Cardiac septum (tissue), 1 donor: ENCODE results near the gene INTS15. TPM values are rescaled to one million over a fixed set of nuclear protein-coding genes. Genes with fewer than 3 reads are reported as not detected.
"Not testable (repeated sequence)": the region's sequence is repeated elsewhere in the genome, so short reads cannot be mapped to it uniquely, and the experiment has no call there.

Experiments
- DNase-seq: peaks from one replicate; pipeline ENCODE4 v3.0.0-alpha.2; 2020; ENCODE audit warnings: low spot score
- intact Hi-C: fragments of 100-400 bp; cut with DNase I; formaldehyde crosslinking; loops from one replicate; pipeline ENCODE4 v1.14.0; 2022
- total RNA-seq: library from RNA; stranded (reverse); fragmentation: NEBNext Ultra II Directional; extraction: Animal tissue kit (Norgen Biotek cat#: 25700); gene quantifications from one replicate; pipeline ENCODE4 v1.2.1, GENCODE V29; 2021
- donor health status: DM: no; HTN: no; CAD: no.

INTS15 gene
- total RNA-seq, 1 donor from 2014 or later: 13.6 TPM

DNA sequence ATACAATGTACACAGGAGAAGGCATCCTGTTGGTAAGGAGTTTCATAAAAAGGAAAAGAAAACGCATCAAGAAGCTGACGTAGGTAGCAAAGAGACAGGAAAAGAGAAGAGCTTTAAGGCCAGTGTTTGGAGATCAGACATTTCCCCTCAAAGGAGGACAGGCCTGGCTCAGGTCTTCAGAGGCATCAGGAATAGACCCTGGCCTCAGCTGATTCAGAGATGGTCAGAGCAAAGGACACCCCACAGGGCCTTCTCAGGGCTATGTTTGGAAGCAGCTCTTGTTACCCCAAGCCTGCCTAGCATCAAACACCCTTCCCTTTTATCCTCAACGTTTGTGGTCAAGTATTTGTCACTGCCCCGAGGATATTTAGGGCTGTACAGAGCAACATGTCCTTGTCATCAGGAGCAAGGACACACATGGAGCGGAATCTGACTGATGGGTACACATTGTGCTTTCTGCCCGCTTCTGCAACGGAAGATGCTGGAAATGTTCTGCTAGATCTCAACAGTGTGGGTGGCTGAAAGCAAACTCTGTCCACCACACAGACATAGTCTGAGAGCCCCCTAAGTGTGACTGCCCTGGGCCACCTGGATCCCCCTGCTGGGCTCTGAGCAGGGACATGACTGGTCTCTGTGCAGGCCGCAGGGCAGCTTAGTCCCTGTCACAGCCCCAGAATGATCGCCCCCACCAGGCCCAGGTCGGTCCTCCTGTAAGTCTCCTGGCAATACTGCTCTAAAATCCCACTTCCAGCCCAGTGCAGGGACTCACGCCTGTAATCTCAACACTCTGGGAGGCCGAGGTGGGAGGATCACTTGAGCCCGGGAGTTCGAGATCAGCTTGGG, 13.6 kb upstream of the INTS15 start:
- intact Hi-C loops: loop anchor here (5.0 kb wide), 2 partner anchors 61 to 131 kb away; partner anchors contain the start of genes ZNF12 and ZNF316
- no peak for DNase-seq

DNA sequence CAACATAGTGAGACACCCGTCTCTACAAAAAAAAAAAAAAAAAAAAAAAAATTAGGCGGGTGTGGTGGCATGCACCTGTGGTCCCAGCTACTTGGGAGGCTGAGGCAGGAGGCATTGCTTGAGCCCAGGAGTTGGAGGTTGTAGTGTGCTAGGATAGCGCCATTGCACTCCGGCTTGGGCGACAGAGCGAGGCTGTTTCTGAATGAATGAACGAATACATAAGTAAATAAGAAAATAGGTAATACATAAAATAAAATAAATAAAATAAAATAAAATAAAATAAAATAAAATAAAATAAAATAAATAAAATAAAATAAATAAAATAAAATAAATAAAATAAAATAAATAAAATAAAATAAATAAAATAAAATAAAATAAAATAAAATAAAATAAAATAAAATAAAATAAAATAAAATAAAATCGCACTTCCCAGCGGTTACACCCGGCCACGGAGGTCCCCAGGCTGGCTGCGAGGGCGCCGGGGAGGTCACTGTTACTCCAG, 12.9 kb upstream of the INTS15 start:
- DNase-seq: not testable (repeated sequence)
- intact Hi-C loops: loop anchor here (5.0 kb wide), 2 partner anchors 60 to 130 kb away; partner anchors contain the start of genes ZNF12 and ZNF316

DNA sequence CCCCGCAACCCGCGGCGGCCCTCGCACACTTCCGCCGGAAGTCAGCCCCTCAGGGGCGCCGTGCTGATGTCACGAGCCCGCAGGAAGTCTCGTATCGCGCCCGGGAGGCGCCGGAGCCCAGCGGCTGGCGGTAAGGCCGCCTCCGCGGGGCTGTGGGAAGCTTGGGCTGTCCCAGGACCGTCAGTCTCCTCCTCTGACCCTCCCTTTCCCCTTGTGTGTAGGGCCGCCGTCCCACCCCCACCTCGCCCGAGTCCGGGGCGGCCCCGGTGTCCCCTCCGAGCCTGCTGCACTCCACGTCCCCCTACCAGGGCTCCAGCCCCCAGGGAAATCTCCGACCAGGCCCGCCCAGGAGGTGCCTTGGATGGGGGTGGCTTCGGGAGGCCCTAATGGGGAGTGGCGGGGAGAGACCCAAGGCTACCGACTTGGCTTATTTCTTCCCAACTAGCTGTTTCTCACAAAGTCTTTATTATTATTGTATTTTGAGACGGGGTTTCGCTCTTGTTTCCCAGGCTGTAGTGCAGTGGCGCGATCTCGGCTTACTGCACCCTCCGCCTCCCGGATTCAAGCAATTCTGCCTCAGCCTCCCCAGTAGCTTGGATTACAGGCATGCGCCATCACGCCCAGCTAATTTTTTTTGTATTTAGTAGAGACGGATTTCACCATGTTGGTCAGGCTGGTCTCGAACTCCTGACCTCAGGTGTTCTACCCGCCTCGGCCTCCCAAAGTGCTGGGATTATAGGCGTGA, 12.3 kb upstream of the INTS15 start, which contains the start of gene ZDHHC4:
TSS of gene ZDHHC4 (plus strand) at position 86 of the 745 bp plus-strand sequence. CDS start 3,108 bp downstream, outside the sequence.
- peak; percentile 92 for DNase-seq
- intact Hi-C loops: loop anchor here (5.0 kb wide), 2 partner anchors 60 to 130 kb away; partner anchors contain the start of genes ZNF12 and ZNF316

DNA sequence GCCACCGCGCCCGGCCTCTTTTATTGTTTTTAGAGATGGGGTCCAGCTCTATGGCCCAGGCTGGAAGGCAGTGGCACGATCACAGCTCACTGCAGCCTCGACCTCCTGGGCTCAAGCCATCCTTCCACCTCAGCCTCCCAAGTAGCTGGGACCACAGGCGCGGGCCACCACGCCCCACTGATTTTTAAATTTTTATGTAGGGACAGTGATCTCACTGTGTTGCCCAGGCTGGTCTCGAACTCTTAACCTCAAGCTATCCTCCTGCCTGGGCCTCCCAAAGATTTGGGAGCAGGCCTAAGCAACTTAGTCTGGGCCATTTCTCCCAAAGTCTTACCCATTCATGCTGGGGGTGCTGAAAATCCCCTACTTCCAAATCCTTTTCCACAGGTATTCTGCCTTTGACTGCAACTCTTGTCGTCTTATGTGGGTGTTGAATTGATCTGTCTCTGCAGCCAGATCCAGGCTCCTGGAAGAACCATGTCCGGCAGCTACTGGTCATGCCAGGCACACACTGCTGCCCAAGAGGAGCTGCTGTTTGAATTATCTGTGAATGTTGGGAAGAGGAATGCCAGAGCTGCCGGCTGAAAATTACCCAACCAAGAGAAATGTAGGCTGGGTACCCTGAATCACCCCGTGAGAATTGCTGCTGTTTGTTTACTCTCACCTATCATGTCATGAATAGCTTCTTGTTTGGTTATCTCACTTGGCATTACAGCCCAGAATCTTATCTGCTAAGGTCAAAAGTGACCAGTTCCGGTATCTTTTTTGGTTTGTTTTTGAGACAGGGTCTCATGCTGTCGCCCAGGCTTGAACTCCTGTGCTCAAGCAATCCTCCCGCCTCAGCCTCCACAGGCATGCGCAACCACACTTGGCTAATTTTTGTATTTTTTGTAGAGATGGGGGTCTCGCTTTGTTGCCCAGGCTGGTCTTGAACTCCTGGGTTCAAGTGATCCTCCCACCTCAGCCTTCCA, 11.4 kb upstream of the INTS15 start:
- DNase-seq: no peak
- intact Hi-C loops: loop anchor here (5.0 kb wide), 2 partner anchors 59 to 129 kb away; partner anchors contain the start of genes ZNF12 and ZNF316

DNA sequence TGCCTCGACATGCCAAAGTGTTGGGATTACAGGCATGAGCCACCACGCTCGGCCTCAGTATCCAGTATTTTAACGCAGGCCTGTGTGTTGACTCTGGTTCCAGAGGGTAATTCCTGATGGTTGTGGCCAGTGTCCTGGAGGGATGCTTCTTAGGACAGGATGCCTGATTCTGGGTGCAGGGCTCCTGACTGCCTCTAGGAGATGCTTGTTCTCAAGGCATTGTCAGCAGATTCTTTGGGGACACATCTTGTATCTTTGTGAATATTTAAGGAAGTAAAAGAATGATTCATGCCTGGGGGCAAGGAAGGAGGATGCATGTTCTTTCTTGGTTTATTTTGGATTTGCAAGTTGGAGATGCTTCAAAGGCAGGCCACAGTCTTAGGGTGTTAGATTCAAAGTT, 10.4 kb upstream of the INTS15 start:
- no peak for DNase-seq
- intact Hi-C loops: loop anchor here (5.0 kb wide), 2 partner anchors 58 to 128 kb away; partner anchors contain the start of genes ZNF12 and ZNF316

DNA sequence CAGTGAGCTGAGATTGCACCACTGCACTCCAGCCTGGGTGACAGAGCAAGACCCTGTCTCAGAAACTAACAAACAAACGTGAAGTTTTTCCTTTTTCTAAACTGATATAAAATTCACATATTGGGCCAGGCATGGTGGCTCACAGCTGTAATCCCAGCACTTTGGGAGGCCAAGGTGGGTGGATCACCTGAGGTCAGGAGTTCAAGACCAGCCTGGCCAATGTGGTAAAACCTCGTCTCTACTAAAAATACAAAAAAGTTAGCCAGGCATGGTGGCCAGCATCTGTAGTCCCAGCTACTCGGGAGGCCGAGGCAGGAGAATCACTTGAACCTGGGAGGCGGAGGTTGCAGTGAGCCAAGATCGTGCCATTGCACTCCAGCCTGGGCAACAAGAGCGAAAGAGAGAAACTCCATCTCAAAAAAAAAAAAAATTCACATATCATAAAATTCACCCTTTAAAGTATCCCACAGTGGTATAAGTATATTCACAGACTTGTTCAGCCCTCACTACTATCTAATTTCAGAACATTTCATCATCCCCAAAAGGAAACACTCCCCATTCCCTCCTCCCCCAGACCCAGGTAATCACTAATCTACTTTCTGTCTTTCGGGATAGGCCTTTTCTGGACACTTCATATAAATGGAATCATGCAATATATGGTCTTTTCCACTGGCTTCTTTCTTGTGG, 3.9 kb upstream of the INTS15 start:
- intact Hi-C loops, DNase-seq: not testable (repeated sequence)

DNA sequence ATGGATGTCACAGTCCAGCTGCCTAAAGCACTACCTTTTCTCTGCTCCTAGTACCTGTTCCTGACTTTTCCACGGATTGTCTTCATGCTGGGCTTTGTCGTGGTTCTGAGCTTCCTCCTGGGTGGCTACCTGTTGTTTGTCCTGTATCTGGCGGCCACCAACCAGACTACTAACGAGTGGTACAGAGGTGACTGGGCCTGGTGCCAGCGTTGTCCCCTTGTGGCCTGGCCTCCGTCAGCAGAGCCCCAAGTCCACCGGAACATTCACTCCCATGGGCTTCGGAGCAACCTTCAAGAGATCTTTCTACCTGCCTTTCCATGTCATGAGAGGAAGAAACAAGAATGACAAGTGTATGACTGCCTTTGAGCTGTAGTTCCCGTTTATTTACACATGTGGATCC, 1.3 kb upstream of the INTS15 start:
- intact Hi-C loops: no loop called here
- DNase-seq: no peak

DNA sequence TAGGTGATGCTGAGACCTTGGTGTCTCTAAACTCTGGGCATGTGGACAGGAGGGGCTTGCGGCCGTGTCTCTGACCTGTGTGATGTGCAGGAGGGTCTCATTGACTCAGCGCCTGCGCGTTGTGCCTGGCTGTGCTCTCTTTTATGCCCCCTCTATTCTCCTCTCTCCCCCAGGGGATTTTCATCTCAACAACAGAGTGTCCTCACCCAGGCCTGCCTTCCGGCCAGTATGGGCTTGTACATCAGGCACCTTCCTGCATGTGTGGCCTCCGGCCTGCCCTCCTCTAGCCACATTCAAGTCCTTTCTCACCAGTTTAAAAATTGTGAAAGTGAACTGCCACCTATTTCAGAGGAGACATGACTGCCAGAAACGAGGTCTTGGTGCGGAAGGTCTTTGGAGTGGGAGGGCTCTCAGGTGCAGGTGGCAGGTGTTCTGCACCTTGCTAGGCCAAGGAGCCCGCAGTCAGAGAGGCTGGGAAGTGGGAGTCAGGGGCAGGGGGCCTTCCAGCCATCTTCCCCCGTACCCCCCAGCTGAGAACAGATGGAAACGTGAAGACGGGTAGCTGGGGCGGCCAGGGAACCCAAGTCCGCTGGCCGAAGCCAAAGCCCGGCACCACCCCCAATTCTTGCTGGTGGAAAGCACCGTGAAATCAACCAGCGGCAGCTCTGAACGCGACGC, 531 bp upstream of the INTS15 start:
- no peak for DNase-seq

DNA sequence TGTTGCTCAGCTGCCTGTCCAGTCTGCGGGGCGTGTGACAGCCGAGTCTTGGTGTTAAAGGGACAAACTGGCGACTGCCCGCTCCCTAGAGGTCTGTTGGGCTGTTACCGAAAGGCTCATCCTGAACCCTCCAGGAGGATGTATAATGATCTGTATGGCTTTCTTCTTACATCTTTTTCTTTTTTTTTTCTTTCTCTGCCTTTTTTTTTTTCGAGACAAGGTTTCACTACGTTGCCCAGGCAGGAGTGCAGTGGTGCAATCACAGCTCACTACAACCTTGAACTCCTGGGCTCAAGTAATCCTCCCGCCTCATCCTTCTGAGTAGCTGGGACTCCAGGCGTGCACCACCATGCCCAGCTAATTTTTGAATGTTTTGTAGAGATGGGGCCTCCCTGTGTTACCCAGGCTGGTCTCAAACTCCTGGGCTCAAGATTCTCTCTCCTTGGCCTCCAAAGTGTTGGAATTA, 857 bp downstream of the INTS15 start:
- intact Hi-C loops: loop anchor here (2.0 kb wide), 1 partner anchor 48 kb away; no protein-coding TSS in a partner anchor

More for the DNA sequence above, 531 bp upstream of the INTS15 start:
- intact Hi-C loops: no loop called here

DNA sequence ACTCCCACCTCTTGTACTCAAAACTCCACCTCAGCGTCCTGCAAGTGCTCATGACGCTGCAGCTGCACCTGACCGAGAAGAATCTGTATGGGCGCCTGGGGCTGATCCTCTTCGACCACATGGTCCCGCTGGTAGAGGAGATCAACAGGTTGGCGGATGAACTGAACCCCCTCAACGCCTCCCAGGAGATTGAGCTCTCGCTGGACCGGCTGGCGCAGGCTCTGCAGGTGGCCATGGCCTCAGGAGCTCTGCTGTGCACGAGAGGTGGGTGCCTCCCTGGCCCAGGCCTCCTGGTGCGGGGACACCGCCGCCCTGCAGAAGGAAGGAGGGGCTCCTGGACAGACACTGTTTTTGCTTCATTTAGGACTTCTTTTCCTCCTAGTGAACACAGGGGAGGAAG, 10.3 kb downstream of the INTS15 start:
- DNase-seq: no peak
- intact Hi-C loops: no loop called here

More for the DNA sequence above, 857 bp downstream of the INTS15 start:
- DNase-seq: no peak

DNA sequence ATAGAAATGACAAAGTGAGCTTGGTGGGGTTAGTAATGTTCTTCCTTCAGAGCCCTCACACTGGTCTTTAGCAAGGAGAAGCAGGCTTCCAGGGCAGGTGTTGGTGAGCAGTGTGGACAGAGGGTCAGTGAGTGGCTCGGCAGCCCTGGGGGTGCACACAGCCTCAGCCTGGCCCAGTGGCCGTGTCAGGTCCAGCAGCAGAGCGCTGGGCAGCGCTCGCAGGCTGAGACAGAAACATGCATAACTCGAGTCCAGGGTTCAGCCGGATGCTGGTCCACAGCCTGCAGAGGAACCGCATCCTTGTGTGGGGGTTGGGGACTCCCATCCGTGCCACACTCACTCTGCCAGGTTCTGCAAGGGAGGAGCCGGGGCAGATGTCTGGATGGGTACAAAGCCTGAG, 14.6 kb downstream of the INTS15 start:
- no peak for DNase-seq
- intact Hi-C loops: no loop called here

DNA sequence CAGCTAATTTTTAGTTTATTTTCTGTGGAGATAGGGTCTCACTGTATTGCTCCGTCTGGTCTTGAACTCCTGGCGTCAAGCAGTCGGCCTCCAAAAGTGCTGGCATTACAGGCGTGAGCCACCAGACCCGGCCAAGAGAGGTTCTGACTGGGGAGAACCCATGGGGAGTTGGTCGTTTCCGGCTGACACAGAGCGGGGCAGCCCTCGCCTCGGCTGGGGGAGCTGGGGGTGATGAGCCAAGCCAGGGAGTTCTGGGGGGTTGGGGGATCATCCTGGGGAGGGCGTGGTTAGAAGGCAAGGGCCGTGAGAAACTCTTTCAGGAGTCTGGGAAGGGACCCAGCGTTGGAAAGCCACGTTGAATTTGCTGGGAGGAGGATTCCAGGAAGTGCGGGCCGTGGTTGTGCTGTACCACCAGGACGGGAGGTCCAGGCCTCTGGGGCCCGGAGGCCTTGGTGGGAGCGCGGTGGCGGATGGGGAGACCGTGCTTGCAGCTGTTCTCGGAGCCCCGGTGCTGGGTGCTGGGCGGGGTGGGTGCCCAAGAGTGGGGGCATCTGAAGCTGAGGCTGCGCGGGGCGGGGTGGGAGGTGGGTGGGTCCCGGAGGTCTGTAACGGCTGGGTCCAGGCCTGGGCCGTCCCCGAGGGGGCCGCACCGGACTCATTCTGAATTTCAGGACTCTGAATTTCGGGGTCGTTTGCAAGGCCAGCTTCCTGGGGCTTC, 17.2 kb downstream of the INTS15 start:
- intact Hi-C loops: no loop called here
- no peak for DNase-seq

DNA sequence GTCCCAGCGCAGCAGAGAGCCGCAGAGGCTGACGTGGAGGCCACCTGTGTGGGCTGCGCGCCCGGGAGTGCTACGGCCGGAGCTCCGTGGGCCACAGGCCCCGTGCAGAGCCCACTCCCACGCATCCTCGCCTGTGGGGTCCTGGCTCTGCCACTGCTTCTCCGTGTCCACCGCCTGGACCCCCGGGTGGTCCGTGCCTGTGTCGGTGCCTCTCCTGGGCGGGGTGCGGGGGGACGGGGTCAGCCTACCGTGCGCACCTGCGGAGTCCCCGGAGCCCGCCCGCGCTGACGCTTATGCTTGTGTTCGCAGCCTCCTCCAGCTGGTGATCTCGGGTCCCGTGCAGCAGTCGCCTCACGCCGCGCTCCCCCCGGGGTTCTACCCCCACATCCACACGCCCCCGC, 17.8 kb downstream of the INTS15 start:
- intact Hi-C loops: no loop called here
- no peak for DNase-seq

DNA sequence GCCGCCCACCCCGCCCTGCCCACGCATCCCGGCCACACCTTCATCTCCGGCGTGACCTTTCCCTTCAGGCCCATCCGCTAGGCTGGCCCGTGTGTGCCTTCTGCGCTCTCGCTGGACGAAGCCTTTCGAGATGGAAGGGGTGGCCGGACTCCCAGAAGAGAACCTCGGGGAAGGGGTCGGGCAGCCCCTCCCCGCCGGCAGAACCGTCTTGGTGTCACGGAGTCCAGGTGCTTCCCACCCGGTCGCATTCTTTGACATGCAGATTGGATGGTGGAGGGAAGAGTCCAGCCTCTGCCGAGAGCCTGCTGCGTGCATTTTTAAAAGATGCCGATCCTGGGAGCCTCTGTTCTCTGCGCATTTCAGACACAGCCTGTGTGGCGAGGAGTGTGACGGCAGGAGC, 18.3 kb downstream of the INTS15 start:
- intact Hi-C loops: no loop called here
- DNase-seq: no peak

DNA sequence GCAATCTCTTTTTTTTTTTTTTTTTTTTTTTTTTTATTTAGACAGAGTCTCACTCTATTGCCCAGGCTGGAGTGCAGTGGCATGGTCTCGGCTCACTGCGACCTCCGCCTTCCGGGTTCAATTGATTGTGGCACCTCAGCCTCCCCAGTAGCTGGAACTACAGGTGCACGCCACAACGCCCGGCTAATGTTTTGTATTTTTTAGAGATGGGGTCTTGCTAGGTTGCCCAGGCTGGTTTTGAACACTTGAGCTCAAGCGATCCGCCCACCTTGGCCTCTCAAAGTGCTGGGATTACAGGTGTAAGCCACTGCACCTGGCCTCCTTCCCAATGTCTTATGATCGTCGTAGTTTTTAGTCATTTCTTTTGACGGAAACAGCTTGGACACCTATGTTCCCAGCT, 19.0 kb downstream of the INTS15 start:
- no peak for DNase-seq
- intact Hi-C loops: no loop called here

DNA sequence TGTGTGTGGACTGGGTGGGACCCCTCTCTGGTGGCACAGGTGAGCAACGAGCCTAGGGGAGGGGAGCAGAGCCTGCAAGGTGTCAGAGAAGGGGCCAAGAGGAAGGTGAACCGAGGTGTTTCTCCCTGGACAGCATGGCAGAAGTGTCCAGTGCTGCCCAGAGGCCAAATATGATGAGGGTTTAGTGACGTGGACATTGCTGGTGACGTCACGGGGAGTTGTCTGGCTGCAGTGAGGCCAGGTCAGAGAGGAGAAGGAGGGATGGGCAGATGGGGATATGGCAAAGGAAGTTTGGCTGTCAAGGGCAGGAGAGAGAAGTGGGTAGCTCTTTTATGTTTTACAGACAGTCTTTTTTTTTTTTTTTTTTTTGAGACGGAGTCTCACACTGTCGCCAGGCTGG, 23.0 kb downstream of the INTS15 start:
- intact Hi-C loops: no loop called here
- DNase-seq: no peak

DNA sequence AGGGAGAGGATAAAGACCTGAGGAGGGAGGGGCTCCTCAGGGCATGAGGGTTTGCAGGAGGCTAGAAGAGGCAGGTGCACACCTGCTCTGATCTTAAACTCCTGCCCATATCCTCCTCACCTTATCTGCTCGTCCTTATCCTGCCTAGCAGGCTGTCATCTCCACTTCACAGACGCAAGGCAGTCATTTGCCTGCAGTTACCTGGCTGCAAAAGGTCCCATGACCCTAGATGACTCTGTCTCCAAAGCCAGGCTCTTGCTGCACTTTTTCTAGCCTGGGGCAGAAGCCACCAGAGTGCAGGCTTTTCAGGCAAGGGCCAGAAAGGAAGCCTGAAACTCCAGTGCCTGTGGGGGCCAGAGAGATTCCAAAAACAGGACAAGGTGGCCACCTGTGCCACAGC, 23.9 kb downstream of the INTS15 start:
- DNase-seq: no peak
- intact Hi-C loops: no loop called here
